GM12874 (cell line): ENCODE data around the gene AIF1L.

Experiments used
- CTCF ChIP-seq: IDR thresholded peaks from 2 replicates; pipeline ENCODE4 v1.5.1; 2011; ENCODE audit warnings: low read depth, mild to moderate bottlenecking, control low read depth, low read length, moderate library complexity; ENCODE audit not compliant: insufficient read depth

Gene AIF1L

GRCh38 chr9:131167146-131167692, 70.9 kb downstream of the AIF1L start:
- no peak for TF ChIP-seq CTCF

- no peak for TF ChIP-seq CTCF
These were observed 71.6 kb downstream of the AIF1L start for GRCh38 chr9:131167936-131168335.

- TF ChIP-seq CTCF = no peak
These were observed 73.4 kb downstream of the AIF1L start for GRCh38 chr9:131169563-131170240.
